Natural killer cell (primary cell): ENCODE results near the gene CERT1. TPM values are rescaled to one million over a fixed set of nuclear protein-coding genes. Genes with fewer than 3 reads are reported as not detected.

Experiments used
- ATAC-seq, 3 donors: fragments of 150-1000 bp in 2 of 3; fragments of 200-7000 bp in 1 of 3; cut with Tn5 transposase; 1 replicate in 1 of 3; 2 replicates in 2 of 3; pipeline ENCODE4 v1.10.0; 2021; ENCODE audit warnings: mild to moderate bottlenecking in 2 of 3, moderate library complexity in 2 of 3
- DNase-seq, 2 donors: peaks; one replicate each; pipeline versions ENCODE4 v3.0.0 to v3.0.0-alpha.2; 2013 to 2021; ENCODE audit warnings: mixed read lengths in 1 of 2
- H3K27ac ChIP-seq: one replicate; pipeline ENCODE4 v1.5.1; 2013; ENCODE audit warnings: mild to moderate bottlenecking, low read length
- H3K27me3 ChIP-seq: one replicate; pipeline ENCODE4 v1.6.1; 2013; ENCODE audit warnings: low read length; ENCODE audit not compliant: control insufficient read depth, insufficient read depth
- H3K36me3 ChIP-seq: one replicate; pipeline ENCODE4 v1.6.1; 2013; ENCODE audit warnings: low read length; ENCODE audit not compliant: control insufficient read depth, insufficient read depth
- H3K4me1 ChIP-seq: one replicate; pipeline ENCODE4 v1.6.1; 2013; ENCODE audit warnings: low read length; ENCODE audit not compliant: control insufficient read depth, insufficient read depth
- H3K4me3 ChIP-seq: one replicate; pipeline ENCODE4 v1.5.1; 2013; ENCODE audit warnings: low read length
- H3K9me3 ChIP-seq: one replicate; pipeline ENCODE4 v1.6.1; 2013; ENCODE audit warnings: low read length; ENCODE audit not compliant: control insufficient read depth, insufficient read depth
- H3K27ac Mint-ChIP-seq, 2 donors: one replicate each; pipeline ENCODE4 v1.8.0; 2022; ENCODE audit warnings: mild to moderate bottlenecking in 2 of 2, mixed read lengths in 2 of 2, moderate library complexity in 1 of 2
- H3K27me3 Mint-ChIP-seq, 2 donors: one replicate each; pipeline ENCODE4 v1.8.0; 2022; ENCODE audit warnings: low read depth in 2 of 2, mixed read lengths in 2 of 2
- H3K36me3 Mint-ChIP-seq: one replicate; pipeline ENCODE4 v1.8.0; 2022; ENCODE audit warnings: mixed read lengths
- H3K4me1 Mint-ChIP-seq, 2 donors: one replicate each; pipeline ENCODE4 v1.8.0; 2022; ENCODE audit warnings: mixed read lengths in 2 of 2
- H3K4me3 Mint-ChIP-seq: one replicate; pipeline ENCODE4 v1.8.0; 2022; ENCODE audit warnings: mild to moderate bottlenecking, moderate library complexity, mixed read lengths
- H3K9me3 Mint-ChIP-seq, 2 donors: one replicate each; pipeline ENCODE4 v1.8.0; 2022; ENCODE audit warnings: mixed read lengths in 2 of 2
- WGBS: methylation state at CpG from one replicate; pipeline ENCODE4 v1.1.7; 2013; ENCODE audit warnings: missing lambda C conversion rate; ENCODE audit not compliant: insufficient coverage; 5-methylcytosine and 5-hydroxymethylcytosine counted together
- intact Hi-C: fragments of 100-400 bp; cut with micrococcal nuclease; formaldehyde crosslinking; loops from one replicate; pipeline ENCODE4 v1.14.2; 2022
- total RNA-seq, 4 donors: library from RNA; stranded (reverse); fragments of 120-200 nt in 1 of 4; gene quantifications; one replicate each; pipeline versions ENCODE4 v1.2.3 to v1.2.4, GENCODE V29; 2013 to 2022
- TF ChIP-seq, protein P1 (sequence below): fragments of 200-600 bp; IDR thresholded peaks from one replicate; pipeline ENCODE4 v1.8.0; 2022; ENCODE audit warnings: antibody characterized with exemption

CERT1 gene
- total RNA-seq, 3 donors from 2014 or later (not counting 1 experiment from before 2014, with no cell fraction given): 50.1 to 51.4 (median 50.2) TPM

DNA sequence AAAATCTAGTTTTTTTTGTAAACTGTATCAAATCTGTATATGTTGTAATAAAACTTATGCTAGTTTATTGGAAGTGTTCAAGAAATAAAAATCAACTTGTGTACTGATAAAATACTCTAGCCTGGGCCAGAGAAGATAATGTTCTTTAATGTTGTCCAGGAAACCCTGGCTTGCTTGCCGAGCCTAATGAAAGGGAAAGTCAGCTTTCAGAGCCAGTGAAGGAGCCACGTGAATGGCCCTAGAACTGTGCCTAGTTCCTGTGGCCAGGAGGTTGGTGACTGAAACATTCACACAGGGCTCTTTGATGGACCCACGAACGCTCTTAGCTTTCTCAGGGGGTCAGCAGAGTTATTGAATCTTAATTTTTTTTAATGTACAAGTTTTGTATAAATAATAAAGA, 150.1 kb downstream of the CERT1 start:
- Histone ChIP-seq H3K27ac (no peak overlapping the region), H3K36me3 (peaks cover 57% of the 10 kb centered on the region), H3K9me3 (no peaks in the 10 kb centered on the region), H3K4me1 (no peaks in the 10 kb centered on the region), H3K4me3 (no peak overlapping the region), H3K27me3 (no peaks in the 10 kb centered on the region)
- TF ChIP-seq, protein P1, sequence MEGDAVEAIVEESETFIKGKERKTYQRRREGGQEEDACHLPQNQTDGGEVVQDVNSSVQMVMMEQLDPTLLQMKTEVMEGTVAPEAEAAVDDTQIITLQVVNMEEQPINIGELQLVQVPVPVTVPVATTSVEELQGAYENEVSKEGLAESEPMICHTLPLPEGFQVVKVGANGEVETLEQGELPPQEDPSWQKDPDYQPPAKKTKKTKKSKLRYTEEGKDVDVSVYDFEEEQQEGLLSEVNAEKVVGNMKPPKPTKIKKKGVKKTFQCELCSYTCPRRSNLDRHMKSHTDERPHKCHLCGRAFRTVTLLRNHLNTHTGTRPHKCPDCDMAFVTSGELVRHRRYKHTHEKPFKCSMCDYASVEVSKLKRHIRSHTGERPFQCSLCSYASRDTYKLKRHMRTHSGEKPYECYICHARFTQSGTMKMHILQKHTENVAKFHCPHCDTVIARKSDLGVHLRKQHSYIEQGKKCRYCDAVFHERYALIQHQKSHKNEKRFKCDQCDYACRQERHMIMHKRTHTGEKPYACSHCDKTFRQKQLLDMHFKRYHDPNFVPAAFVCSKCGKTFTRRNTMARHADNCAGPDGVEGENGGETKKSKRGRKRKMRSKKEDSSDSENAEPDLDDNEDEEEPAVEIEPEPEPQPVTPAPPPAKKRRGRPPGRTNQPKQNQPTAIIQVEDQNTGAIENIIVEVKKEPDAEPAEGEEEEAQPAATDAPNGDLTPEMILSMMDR: no peak
- Mint-ChIP-seq H3K4me3 (no peak overlapping the region), H3K4me1 (peaks cover 0 to 5% of the 10 kb centered on the region in 2 donors), H3K27me3 (no peaks in the 10 kb centered on the region), H3K9me3 (no peaks in the 10 kb centered on the region), H3K27ac (peak overlapping the region in 1 of 2 donors; percentile 37), H3K36me3 (peaks cover 15% of the 10 kb centered on the region)
- WGBS: 81% methylated on average over 2 of the region's 4 CpGs
- ATAC-seq (no peak), DNase-seq (no peak)
- intact Hi-C loops: no loop called here

GRCh38 chr5:75358117-75358516, 153.3 kb downstream of the CERT1 start:
- Mint-ChIP-seq H3K9me3 (no peaks in the 10 kb centered on the region), H3K4me3 (no peak overlapping the region), H3K27ac (no peak overlapping the region), H3K4me1 (no peaks in the 10 kb centered on the region), H3K27me3 (no peaks in the 10 kb centered on the region), H3K36me3 (peaks cover 24% of the 10 kb centered on the region)
- intact Hi-C loops: no loop called here
- H3K4me1 ChIP-seq: no peaks in the 10 kb centered on the region
- no peaks in the 10 kb centered on the region for H3K27me3 ChIP-seq
- TF ChIP-seq, protein P1: no peak
- peaks cover 79% of the 10 kb centered on the region for H3K36me3 ChIP-seq
- ATAC-seq: no peak
- H3K27ac ChIP-seq: no peak overlapping the region
- no peak overlapping the region for H3K4me3 ChIP-seq
- H3K9me3 ChIP-seq: no peaks in the 10 kb centered on the region
- no peak for DNase-seq
- WGBS: no CpG with 5 or more reads among the region's 3 CpGs

GRCh38 chr5:75356719-75357118, 154.7 kb downstream of the CERT1 start:
- TF ChIP-seq, protein P1: no peak
- H3K4me3 ChIP-seq: no peak overlapping the region
- no peaks in the 10 kb centered on the region for H3K9me3 ChIP-seq
- no peaks in the 10 kb centered on the region for H3K27me3 Mint-ChIP-seq
- H3K27ac ChIP-seq: no peak overlapping the region
- H3K36me3 Mint-ChIP-seq: peaks cover 24% of the 10 kb centered on the region
- no peak overlapping the region for H3K4me3 Mint-ChIP-seq
- no peaks in the 10 kb centered on the region for H3K27me3 ChIP-seq
- no peak overlapping the region for H3K27ac Mint-ChIP-seq
- intact Hi-C loops: no loop called here
- H3K4me1 ChIP-seq: no peaks in the 10 kb centered on the region
- no peaks in the 10 kb centered on the region for H3K4me1 Mint-ChIP-seq
- ATAC-seq (no peak), DNase-seq (no peak)
- no peaks in the 10 kb centered on the region for H3K9me3 Mint-ChIP-seq
- WGBS: 93% methylated on average over 3 of the region's 7 CpGs
- peaks cover 82% of the 10 kb centered on the region for H3K36me3 ChIP-seq

- Mint-ChIP-seq H3K4me1 (no peaks in the 10 kb centered on the region), H3K9me3 (no peaks in the 10 kb centered on the region), H3K27ac (no peak overlapping the region), H3K4me3 (no peak overlapping the region), H3K27me3 (no peaks in the 10 kb centered on the region), H3K36me3 (peaks cover 32% of the 10 kb centered on the region)
- 98% methylated on average over 6 of the region's 6 CpGs for WGBS
- intact Hi-C loops: no loop called here
- Histone ChIP-seq H3K4me3 (no peak overlapping the region), H3K9me3 (no peaks in the 10 kb centered on the region), H3K36me3 (peaks cover 81% of the 10 kb centered on the region), H3K4me1 (no peaks in the 10 kb centered on the region), H3K27ac (no peak overlapping the region), H3K27me3 (no peaks in the 10 kb centered on the region)
- TF ChIP-seq, protein P1: no peak
- no peak for DNase-seq
- ATAC-seq: no peak
Observed at GRCh38 chr5:75355236-75355635, 156.2 kb downstream of the CERT1 start.
